PFSK-1 (cell line): Measurements from ENCODE around the gene SLC7A4.

Experiments
- POLR2AphosphoS5 ChIP-seq: IDR thresholded peaks from 2 replicates; pipeline ENCODE4 v1.6.1; 2012; ENCODE audit warnings: low read depth, mild to moderate bottlenecking, control low read depth, low read length, moderate library complexity
- REST ChIP-seq, 2 experiments: IDR thresholded peaks; 2 replicates each; pipeline versions ENCODE4 v1.6.1 to v1.8.0; 2011 to 2012; ENCODE audit warnings: low read depth in 2 of 2, low read length in 2 of 2, control low read depth in 1 of 2, inconsistent platforms in 1 of 2, mild to moderate bottlenecking in 1 of 2, moderate library complexity in 1 of 2; ENCODE audit not compliant: insufficient read depth in 1 of 2
- TAF1 ChIP-seq: IDR thresholded peaks from 2 replicates; pipeline ENCODE4 v1.6.1; 2012; ENCODE audit warnings: low read length, control low read depth, borderline replicate concordance; ENCODE audit not compliant: insufficient read depth

- TF ChIP-seq TAF1 (no peak), POLR2AphosphoS5 (no peak), REST (IDR thresholded peaks at IDR 0.05; ENCODE audit: insufficient read depth in 1 of 2, low read depth in 2 of 2, low read length in 2 of 2) (no peak)
Observed at GRCh38 chr22:20987375-20987774, 45.0 kb downstream of the SLC7A4 start.
